Activated CD8-positive, alpha-beta memory T cell treated with anti-CD3 and anti-CD28 coated beads, Interleukin-2, amount 50 U/mL, for 1 hour (primary cell): Measurements from ENCODE around the gene CALCOCO2.
"Not testable (repeated sequence)": the region's sequence is repeated elsewhere in the genome, so short reads cannot be mapped to it uniquely, and the experiment has no call there.

Source experiments
- DNase-seq: peaks from one replicate; pipeline ENCODE4 v3.0.0-alpha.2; 2020; ENCODE audit errors: extremely low read depth

Gene CALCOCO2

GRCh38 chr17:48820936-48821335 is 9.9 kb upstream of the CALCOCO2 start:
- DNase-seq: not testable (repeated sequence)

GRCh38 chr17:48825446-48826381 is 5.1 kb upstream of the CALCOCO2 start:
- no peak for DNase-seq

GRCh38 chr17:48831549-48831883 is 681 bp downstream of the CALCOCO2 start:
- no peak for DNase-seq

- DNase-seq: no peak
Observed at GRCh38 chr17:48834973-48835372, 4.1 kb downstream of the CALCOCO2 start.

GRCh38 chr17:48835971-48836370 is 5.1 kb downstream of the CALCOCO2 start:
- no peak for DNase-seq

- DNase-seq: not testable (repeated sequence)
Observed at GRCh38 chr17:48837458-48837857, 6.6 kb downstream of the CALCOCO2 start.

GRCh38 chr17:48840441-48840840 is 9.6 kb downstream of the CALCOCO2 start:
- DNase-seq: no peak

GRCh38 chr17:48841395-48841831 is 10.6 kb downstream of the CALCOCO2 start:
- no peak for DNase-seq

GRCh38 chr17:48842746-48843145 is 11.9 kb downstream of the CALCOCO2 start:
- DNase-seq: no peak

GRCh38 chr17:48843187-48843900 is 12.5 kb downstream of the CALCOCO2 start:
- no peak for DNase-seq

- DNase-seq: no peak
Observed at GRCh38 chr17:48850792-48851323, 20.0 kb downstream of the CALCOCO2 start.

- no peak for DNase-seq
Observed at GRCh38 chr17:48854774-48855476, 24.1 kb downstream of the CALCOCO2 start.

GRCh38 chr17:48856122-48856821 is 25.4 kb downstream of the CALCOCO2 start:
- no peak for DNase-seq

- no peak for DNase-seq
Observed at GRCh38 chr17:48860034-48860433, 29.2 kb downstream of the CALCOCO2 start.

GRCh38 chr17:48860456-48860855 is 29.6 kb downstream of the CALCOCO2 start:
- no peak for DNase-seq

- no peak for DNase-seq
Observed at GRCh38 chr17:48868916-48869500, 38.2 kb downstream of the CALCOCO2 start.

- DNase-seq: no peak
Observed at GRCh38 chr17:48869821-48870318, 39.0 kb downstream of the CALCOCO2 start.

GRCh38 chr17:48871035-48871550 is 40.3 kb downstream of the CALCOCO2 start:
- no peak for DNase-seq

GRCh38 chr17:48871551-48872351 is 40.9 kb downstream of the CALCOCO2 start:
- DNase-seq: no peak

GRCh38 chr17:48872409-48872808 is 41.6 kb downstream of the CALCOCO2 start:
- DNase-seq: not testable (repeated sequence)
